Nephron (organoid): ENCODE measurements around the gene ICA1.

Source experiments
- H3K27ac Mint-ChIP-seq, 3 experiments: 2 replicates each; pipeline ENCODE4 v1.8.0; 2020; ENCODE audit warnings: mixed read lengths in 3 of 3, mild to moderate bottlenecking in 2 of 3, moderate library complexity in 1 of 3
- H3K27me3 Mint-ChIP-seq: 2 replicates; pipeline ENCODE4 v1.8.0; 2021; ENCODE audit warnings: low read depth, mild to moderate bottlenecking, moderate library complexity, mixed read lengths
- H3K36me3 Mint-ChIP-seq: 2 replicates; pipeline ENCODE4 v1.8.0; 2020; ENCODE audit warnings: low read depth, mixed read lengths
- H3K4me1 Mint-ChIP-seq: 2 replicates; pipeline ENCODE4 v1.8.0; 2020; ENCODE audit warnings: mixed read lengths
- H3K4me3 Mint-ChIP-seq, 3 experiments: 2 replicates each; pipeline ENCODE4 v1.8.0; 2020; ENCODE audit warnings: mild to moderate bottlenecking in 3 of 3, mixed read lengths in 3 of 3, moderate library complexity in 2 of 3
- H3K9me3 Mint-ChIP-seq: 2 replicates; pipeline ENCODE4 v1.8.0; 2020; ENCODE audit warnings: mixed read lengths
- TF ChIP-seq, protein P1 (sequence below), 3 experiments: fragments of 200-600 bp; sonication (generic); IDR thresholded peaks; one replicate each; pipeline ENCODE4 v1.5.0; 2021; ENCODE audit warnings: antibody characterized with exemption in 3 of 3; ENCODE audit not compliant: unreplicated experiment in 3 of 3

Gene ICA1

DNA sequence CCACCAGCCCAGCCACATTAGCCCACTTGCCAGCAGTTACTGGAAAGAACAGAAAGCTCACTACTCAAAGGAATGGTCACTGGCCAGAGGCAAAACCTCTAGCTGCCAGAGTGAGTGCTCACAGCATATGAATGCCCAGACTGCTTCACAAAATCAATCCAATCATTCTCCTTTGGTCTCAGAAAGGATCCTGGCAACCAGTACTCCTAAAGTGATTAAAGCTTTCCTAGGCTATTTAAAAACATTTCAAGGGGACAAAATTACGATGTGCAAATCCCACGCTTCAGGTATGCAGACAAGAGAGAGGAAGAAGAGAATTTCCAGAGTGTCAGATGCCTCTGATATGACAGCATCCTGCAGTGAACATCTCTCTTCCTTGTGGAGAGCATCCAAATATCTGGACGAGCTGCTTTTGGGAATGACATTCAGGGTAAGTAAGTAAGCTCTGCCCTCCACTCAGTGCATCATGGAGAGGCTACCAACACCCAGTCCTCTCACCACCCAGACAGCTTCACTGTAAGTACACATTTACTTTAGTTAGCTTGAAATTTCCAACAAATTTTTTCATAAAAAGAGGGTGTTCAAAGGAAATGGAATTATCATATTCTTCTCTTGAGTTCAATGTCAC is 25.1 kb downstream of the ICA1 start:
- no peaks in the 10 kb centered on the region for H3K27me3 Mint-ChIP-seq

DNA sequence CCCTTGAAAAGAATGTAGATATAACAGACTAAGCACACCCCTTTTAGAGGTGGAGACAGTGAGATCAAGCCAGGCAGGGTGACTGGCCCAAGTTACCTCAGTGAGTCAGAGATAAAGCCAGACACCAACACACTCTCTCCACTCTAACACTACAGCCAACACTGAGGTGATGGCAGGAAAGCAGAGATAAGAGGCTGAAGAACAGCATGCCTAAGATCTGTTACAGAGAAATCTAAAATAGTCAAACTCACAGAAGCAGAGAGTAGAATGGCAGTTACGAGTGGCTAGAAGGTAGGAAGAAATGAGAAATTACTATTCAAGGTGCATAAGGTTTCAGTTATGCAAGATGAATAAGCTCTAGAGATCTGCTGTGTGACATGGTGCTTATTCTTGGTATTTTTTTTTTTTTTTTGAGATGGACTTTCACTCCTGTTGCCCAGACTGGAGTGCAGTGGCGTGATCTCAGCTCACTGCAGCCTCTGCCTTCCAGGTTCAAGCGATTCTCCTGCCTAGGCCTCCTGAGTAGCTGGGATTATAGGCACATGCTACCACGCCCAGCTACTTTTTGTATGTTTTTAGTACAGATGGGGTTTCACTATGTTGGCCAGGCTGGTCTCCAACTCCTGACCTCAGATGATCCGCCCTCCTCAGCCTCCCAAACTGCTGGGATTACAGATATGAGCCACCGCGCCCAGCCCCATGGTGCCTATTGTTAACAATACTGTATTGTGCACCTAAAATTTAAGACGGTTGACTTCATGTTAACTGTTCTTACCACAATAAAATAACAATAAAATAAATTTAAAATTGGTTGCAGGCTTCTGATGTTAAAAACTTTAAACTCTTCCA is 28.7 kb downstream of the ICA1 start:
- Mint-ChIP-seq H3K4me1 (no peaks in the 10 kb centered on the region), H3K36me3 (no peaks in the 10 kb centered on the region), H3K27ac (no peak overlapping the region), H3K27me3 (no peaks in the 10 kb centered on the region), H3K4me3 (no peak overlapping the region), H3K9me3 (no peaks in the 10 kb centered on the region)
- TF ChIP-seq, protein P1, sequence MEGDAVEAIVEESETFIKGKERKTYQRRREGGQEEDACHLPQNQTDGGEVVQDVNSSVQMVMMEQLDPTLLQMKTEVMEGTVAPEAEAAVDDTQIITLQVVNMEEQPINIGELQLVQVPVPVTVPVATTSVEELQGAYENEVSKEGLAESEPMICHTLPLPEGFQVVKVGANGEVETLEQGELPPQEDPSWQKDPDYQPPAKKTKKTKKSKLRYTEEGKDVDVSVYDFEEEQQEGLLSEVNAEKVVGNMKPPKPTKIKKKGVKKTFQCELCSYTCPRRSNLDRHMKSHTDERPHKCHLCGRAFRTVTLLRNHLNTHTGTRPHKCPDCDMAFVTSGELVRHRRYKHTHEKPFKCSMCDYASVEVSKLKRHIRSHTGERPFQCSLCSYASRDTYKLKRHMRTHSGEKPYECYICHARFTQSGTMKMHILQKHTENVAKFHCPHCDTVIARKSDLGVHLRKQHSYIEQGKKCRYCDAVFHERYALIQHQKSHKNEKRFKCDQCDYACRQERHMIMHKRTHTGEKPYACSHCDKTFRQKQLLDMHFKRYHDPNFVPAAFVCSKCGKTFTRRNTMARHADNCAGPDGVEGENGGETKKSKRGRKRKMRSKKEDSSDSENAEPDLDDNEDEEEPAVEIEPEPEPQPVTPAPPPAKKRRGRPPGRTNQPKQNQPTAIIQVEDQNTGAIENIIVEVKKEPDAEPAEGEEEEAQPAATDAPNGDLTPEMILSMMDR (IDR thresholded peaks at IDR 0.05; ENCODE audit: unreplicated experiment in 3 of 3): no peak

More for the DNA sequence above, 25.1 kb downstream of the ICA1 start:
- Mint-ChIP-seq H3K4me3 (no peak overlapping the region), H3K9me3 (peaks cover 5% of the 10 kb centered on the region), H3K27ac (no peak overlapping the region), H3K4me1 (no peaks in the 10 kb centered on the region), H3K36me3 (no peaks in the 10 kb centered on the region)
- TF ChIP-seq, protein P1 (IDR thresholded peaks at IDR 0.05; ENCODE audit: unreplicated experiment in 3 of 3): no peak

DNA sequence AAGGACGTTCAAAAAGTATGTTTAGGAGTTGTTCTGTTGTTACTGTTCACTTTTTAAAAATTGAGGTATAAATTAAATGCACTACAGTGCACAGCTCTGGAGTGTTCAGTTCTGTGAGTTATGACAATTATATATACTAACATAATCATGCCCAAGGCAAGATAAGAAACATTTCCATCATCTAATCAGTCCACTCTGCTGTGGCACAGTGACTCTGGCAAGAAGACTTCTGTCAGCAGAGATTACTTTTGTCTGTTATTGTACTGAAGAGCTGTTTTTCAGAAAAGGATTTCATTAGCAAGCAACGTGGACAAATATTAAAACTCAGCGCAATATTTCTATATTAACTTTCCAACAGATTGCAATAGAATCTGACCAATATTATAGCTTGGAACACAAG is 32.0 kb downstream of the ICA1 start:
- H3K4me3 Mint-ChIP-seq: no peak overlapping the region
- no peak overlapping the region for H3K27ac Mint-ChIP-seq
- TF ChIP-seq, protein P1 (IDR thresholded peaks at IDR 0.05; ENCODE audit: unreplicated experiment in 3 of 3): no peak
- H3K4me1 Mint-ChIP-seq: no peaks in the 10 kb centered on the region
- no peaks in the 10 kb centered on the region for H3K36me3 Mint-ChIP-seq
- H3K27me3 Mint-ChIP-seq: no peaks in the 10 kb centered on the region
- H3K9me3 Mint-ChIP-seq: no peaks in the 10 kb centered on the region

DNA sequence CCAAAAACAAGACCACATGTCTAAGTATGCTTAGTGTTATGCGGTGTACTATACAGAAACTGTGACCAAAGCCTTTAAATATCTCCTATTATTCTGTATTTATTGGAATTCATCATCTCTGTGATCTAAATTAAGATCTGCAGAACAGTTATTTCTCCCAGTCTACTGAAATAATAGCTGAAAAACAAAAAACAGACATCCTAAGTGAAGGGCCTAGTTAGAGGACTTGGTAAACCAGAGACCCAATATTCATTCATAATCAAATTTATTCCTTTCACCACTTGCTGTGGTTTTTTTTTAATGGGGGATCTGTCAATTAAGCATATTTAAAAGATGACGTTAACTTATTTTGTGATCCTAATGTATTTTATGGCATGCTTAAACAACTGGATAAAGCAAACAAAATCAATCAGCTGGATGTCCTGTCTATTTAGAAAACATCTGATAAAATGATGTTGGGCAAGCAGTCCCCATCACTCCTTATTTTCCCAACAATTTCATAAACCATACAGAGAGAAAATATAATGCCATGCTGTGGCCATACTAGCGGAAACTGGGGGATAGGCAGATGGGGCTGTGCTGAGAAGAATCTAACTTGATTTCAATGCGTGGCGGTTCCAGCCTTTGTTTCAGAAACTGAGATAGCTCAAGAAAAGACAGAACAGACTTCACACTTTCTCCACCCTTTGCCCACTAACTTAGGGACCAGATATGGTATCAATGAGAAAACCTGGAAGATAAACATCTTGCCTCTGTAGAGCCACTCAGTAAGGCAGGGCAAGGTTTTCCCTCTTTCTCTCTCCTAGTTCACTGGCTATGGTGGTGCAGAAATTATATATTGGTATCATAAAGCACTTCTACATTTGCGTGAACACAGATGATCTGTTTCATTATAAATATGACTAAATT is 32.9 kb downstream of the ICA1 start:
- H3K27ac Mint-ChIP-seq: no peak overlapping the region
- H3K36me3 Mint-ChIP-seq: no peaks in the 10 kb centered on the region
- TF ChIP-seq, protein P1 (IDR thresholded peaks at IDR 0.05; ENCODE audit: unreplicated experiment in 3 of 3): no peak
- H3K27me3 Mint-ChIP-seq: no peaks in the 10 kb centered on the region
- no peak overlapping the region for H3K4me3 Mint-ChIP-seq
- no peaks in the 10 kb centered on the region for H3K4me1 Mint-ChIP-seq
- H3K9me3 Mint-ChIP-seq: no peaks in the 10 kb centered on the region

DNA sequence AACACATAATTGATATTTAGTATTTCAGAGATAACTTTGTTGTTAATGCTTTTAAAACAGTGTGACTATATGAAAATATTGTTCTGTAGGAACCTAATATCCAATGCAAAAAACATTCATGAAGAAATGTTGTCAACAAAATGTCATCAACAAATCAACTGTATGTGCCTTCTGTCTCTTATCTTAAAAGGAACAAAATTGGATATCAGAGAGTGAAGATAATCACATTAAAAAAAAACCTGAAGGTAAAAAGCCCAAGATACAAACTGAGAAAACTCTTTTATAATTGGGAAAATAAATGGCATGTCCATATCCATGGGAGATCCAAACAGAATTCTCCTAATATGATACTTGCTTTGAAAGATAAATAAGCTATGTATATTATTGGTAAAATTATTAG is 33.9 kb downstream of the ICA1 start:
- TF ChIP-seq, protein P1 (IDR thresholded peaks at IDR 0.05; ENCODE audit: unreplicated experiment in 3 of 3): no peak
- H3K27ac Mint-ChIP-seq: no peak overlapping the region
- H3K27me3 Mint-ChIP-seq: no peaks in the 10 kb centered on the region
- no peaks in the 10 kb centered on the region for H3K9me3 Mint-ChIP-seq
- no peaks in the 10 kb centered on the region for H3K4me1 Mint-ChIP-seq
- H3K36me3 Mint-ChIP-seq: no peaks in the 10 kb centered on the region
- H3K4me3 Mint-ChIP-seq: no peak overlapping the region
